T-helper 17 cell (primary cell): ENCODE measurements around the gene PI4KA. TPM values are rescaled to one million over a fixed set of nuclear protein-coding genes. Genes with fewer than 3 reads are reported as not detected.
"Not testable (repeated sequence)": the region's sequence is repeated elsewhere in the genome, so short reads cannot be mapped to it uniquely, and the experiment has no call there.

ENCODE experiments used
- ATAC-seq: fragments of 150-1000 bp; cut with Tn5 transposase; 2 replicates; pipeline ENCODE4 v1.10.0; 2021; ENCODE audit warnings: mild to moderate bottlenecking, moderate library complexity
- DNase-seq, 3 donors: peaks; one replicate each; pipeline versions ENCODE4 v3.0.0 to v3.0.0-alpha.2; 2020 to 2021
- H3K9me3 ChIP-seq: one replicate; pipeline ENCODE4 v1.7.0; 2013; ENCODE audit warnings: low read length, mild to moderate bottlenecking; ENCODE audit not compliant: control insufficient read depth, poor library complexity, severe bottlenecking
- H3K27ac Mint-ChIP-seq: one replicate; pipeline ENCODE4 v1.8.0; 2022; ENCODE audit warnings: mild to moderate bottlenecking, moderate library complexity, mixed read lengths
- H3K27me3 Mint-ChIP-seq: one replicate; pipeline ENCODE4 v1.8.0; 2022; ENCODE audit warnings: mixed read lengths
- H3K36me3 Mint-ChIP-seq: one replicate; pipeline ENCODE4 v1.8.0; 2022; ENCODE audit warnings: low read depth, mixed read lengths
- H3K4me1 Mint-ChIP-seq: one replicate; pipeline ENCODE4 v1.8.0; 2022; ENCODE audit warnings: mild to moderate bottlenecking, mixed read lengths
- H3K4me3 Mint-ChIP-seq: one replicate; pipeline ENCODE4 v1.8.0; 2022; ENCODE audit warnings: mild to moderate bottlenecking, moderate library complexity, mixed read lengths
- total RNA-seq, 4 donors: library from RNA in 2 of 4; stranded (reverse) in 2 of 4; gene quantifications; one replicate each; pipeline ENCODE4 v1.2.3 and lab custom pipeline; 2022 to 2026

Gene PI4KA
- total RNA-seq, 2 donors from 2014 or later = 159 to 160 TPM

DNA sequence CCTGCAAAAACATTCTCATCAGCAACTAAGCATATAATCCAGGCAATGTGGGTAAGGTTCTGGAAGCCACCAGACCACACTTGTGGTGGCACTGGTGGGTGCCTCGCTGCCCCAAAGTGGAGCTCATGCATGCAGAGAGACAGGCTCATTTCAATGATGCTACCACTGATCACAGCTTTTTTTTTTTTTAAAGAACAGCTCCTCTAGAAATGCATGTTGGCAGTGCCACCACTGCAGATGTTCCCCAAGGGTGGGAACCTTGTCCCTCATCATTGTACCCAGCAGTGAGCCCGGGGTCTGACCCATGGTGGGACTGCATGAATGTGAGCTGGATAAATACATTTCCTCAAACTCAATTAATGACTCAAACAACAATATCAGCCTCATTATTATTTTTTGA lies 115.8 kb downstream of the PI4KA start:
- no peak for ATAC-seq
- Mint-ChIP-seq H3K27me3 (no peaks in the 10 kb centered on the region), H3K36me3 (peaks cover 10% of the 10 kb centered on the region), H3K27ac (peak overlapping the region; percentile 2), H3K4me3 (no peak overlapping the region), H3K4me1 (peaks cover 5% of the 10 kb centered on the region)
- no peak for DNase-seq
- H3K9me3 ChIP-seq = no peaks in the 10 kb centered on the region

DNA sequence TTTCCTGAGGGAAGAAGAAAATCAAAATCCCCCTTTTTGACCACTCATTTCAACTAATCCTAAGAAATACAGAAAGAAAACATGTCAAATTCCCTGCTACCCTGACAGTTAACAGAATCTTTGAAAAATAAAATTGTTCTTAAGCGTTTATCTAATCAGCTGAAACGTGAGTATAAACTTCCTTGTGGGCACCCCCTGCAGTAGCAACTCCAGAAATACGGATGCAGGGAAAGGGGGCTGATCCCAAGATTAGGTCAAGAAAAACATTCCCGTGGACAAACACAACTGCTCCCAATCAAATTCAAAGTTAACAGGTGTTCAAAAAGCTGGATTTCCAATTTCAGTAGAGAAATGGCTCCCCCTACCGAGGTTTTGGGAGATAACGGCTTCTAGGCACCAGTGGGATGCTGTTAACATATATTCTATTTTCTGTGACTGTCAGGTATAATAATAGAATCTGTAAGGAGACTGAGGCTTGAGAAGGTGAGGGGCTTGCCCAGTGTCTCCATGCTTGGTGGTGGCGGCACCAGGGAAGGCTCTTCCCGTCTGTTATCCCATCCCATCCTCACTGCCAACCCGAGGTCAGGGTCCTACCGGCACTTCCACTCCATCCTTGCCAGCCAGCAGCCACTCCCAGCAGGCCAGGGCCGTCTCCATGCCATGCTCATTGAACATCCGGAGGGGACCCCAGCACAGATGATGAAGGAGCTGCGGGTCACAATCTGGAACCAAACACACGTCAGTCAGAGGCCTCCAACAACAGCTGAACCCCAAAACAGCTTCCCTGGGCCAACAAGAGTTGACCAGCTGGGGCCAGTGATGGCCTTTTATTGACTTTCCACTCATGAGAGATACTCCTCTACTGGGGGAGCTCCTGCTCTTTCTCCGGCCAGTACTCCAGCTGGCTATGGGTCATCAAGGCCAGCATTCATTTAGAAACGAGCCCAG lies 116.7 kb downstream of the PI4KA start:
- H3K36me3 Mint-ChIP-seq = peaks cover 10% of the 10 kb centered on the region
- no peak for ATAC-seq
- no peak overlapping the region for H3K27ac Mint-ChIP-seq

DNA sequence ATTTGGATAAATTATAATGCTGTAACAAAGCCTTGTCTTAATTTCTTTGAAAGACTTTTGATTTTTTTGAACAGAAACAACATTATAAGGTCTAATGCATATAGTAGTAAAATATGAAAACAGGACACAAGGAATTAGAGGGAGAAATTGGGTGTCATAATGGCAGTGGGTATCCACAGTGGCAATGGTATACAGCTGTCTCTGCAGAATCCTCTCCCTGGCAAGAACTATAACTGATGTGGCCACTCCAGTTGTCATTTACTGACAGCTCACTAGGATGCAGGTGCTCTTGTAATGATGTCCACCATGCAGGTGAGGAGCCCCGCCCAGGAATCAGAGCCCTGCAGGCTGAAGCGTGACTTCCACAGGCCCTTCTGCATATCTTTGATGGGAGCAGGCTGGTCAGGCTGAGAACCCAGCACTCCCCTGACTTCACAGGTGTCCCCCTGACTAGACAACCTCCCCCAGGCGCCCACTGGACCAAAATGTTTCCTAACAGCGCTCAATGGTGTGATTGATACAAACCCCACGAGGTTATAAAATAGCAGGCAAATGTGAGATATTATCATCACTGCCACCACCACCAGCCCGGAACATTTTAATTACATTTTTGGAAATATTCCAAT lies 117.5 kb downstream of the PI4KA start:
- Mint-ChIP-seq H3K36me3 (peaks cover 10% of the 10 kb centered on the region), H3K27me3 (no peaks in the 10 kb centered on the region), H3K27ac (no peak overlapping the region), H3K4me1 (peaks cover 5% of the 10 kb centered on the region), H3K4me3 (no peak overlapping the region)
- H3K9me3 ChIP-seq = no peaks in the 10 kb centered on the region
- DNase-seq (no peak), ATAC-seq (no peak)

More for the DNA sequence above, 116.7 kb downstream of the PI4KA start:
- no peak overlapping the region for H3K4me3 Mint-ChIP-seq
- no peaks in the 10 kb centered on the region for H3K9me3 ChIP-seq
- DNase-seq = peak in 1 of 3 donors; percentile 23
- H3K4me1 Mint-ChIP-seq = peaks cover 5% of the 10 kb centered on the region
- H3K27me3 Mint-ChIP-seq = no peaks in the 10 kb centered on the region

DNA sequence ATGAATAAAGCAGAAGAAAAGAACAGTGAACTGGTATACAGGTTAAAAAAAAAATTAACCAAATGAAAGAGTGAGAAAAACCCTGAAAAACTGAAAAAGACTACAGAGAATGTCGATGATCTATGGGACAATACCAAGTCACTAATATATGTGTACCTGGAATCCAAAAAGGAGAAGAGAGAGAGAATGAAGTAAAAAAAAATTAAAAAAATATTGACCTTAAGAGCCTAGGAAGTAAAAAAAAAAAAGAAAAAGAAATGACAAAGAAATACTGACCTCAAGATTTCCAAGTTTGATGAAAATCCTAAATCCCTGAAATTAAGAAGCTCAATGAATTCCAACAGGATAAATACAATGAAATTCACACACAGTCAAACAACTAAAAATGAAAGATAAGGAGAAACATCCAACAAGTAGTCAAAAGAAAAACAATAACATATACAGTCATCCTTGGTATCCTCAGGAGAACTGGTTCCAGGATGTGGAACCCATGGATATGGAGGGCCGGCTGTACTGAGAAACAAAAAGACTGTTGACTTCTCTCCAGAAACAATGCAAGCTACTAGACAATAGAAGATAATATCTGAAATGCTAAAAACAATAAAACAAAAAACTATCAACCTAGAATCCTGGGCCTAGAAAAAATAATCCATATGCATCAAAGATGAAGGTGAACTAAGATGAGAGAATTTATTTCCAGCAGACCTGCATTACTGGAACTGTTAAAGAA lies 118.2 kb downstream of the PI4KA start:
- peaks cover 10% of the 10 kb centered on the region for H3K36me3 Mint-ChIP-seq
- no peak for DNase-seq
- ATAC-seq = no peak
- H3K27me3 Mint-ChIP-seq = no peaks in the 10 kb centered on the region
- H3K27ac Mint-ChIP-seq = peak overlapping the region; percentile 6
- peaks cover 5% of the 10 kb centered on the region for H3K4me1 Mint-ChIP-seq
- H3K9me3 ChIP-seq = no peaks in the 10 kb centered on the region
- no peak overlapping the region for H3K4me3 Mint-ChIP-seq

DNA sequence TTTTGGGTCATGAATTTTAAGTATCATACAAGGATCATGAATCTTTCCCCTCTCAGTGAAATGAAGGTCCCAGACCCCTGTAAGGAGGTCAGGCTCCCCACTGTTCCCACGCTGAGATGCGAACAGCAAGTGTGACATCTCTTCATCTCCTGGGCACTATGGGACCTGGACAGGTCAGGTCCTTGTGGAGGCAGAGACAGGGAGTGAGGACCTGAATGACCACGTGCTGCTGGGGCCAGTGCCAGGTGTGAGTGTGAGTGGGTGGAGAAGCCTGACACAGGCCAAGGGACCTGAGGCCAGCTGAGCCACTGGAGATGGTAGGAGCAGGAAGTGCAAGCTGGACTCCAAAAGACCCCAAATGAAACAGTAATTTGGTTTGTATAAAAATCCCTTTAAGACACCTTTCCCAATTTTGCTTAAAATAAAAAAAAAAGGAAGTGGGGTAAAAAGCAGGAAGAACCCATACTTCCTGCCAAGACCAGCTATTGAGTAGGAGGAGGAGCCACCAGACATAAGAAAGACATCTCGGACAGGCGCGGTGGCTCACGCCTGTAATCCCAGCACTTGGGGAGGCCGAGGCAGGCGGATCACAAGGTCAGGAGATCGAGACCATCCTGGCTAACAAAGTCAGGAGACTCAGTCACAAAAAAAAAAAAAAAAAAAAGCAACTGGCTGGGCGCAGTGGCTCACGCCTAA lies 120.1 kb downstream of the PI4KA start:
- H3K27ac Mint-ChIP-seq = peak overlapping the region; percentile 67
- H3K4me1 Mint-ChIP-seq = peaks cover 5% of the 10 kb centered on the region
- no peaks in the 10 kb centered on the region for H3K9me3 ChIP-seq
- DNase-seq (no peak), ATAC-seq (no peak)
- no peaks in the 10 kb centered on the region for H3K27me3 Mint-ChIP-seq
- H3K4me3 Mint-ChIP-seq = no peak overlapping the region
- H3K36me3 Mint-ChIP-seq = peaks cover 10% of the 10 kb centered on the region

DNA sequence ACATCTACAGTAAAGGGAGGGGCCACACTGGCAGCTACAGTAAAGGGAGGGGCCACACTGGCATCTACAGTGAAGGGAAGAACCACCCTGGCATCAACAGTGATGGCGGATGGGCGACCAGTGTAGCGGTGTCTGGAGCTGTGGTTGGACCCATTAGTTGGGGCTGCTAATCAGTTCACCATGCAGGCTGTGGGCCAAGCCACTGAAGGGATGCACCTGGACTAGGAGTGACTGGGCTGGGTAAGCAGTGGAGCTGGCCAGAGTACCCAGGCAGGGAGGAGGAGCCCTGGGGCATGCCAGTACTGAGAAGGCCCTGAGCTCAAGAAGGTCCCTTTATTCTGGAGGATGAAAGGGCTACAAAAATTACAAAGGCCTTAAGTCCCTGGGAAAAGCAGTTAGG lies 121.7 kb downstream of the PI4KA start:
- not testable (repeated sequence) for H3K4me1 Mint-ChIP-seq

DNA sequence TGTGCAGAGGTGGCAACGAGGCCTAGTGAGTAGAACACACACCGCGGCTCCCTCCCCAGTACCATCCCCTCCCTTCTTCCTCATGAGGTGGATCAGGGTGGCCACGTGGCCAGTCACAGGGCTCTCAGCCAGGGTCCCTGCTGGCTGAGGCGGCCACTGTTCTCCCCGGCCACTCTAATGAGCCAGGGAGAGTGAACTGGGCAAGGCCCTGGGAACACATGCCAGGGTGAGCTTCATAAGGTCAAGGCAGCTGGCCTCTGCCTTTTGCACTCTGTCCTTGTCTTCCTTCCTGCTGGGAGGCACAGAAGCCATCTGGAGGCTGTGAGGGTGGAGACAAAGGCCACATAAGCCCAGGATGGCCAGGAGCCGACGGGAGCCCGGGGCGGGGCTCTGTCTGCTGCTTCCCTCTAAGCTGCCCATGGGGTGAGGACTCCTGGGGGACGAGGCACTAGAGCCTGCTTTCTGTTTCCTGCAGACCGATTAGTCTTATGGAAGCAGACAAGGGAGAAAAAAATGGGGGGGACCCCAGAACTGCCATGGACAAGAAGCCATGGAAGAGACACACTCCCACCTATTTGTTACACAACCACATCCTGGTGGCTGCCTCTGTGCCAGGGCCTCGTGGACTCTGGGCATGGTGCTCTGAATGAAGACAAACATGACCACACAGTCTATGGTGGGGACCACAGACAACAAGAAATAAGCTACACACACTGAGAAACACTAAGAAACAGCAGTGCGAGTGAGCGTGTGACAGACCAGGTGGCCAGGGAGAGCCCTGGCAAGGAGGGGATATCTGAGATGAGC lies 123.1 kb downstream of the PI4KA start:
- not testable (repeated sequence) for H3K27me3 Mint-ChIP-seq, H3K4me1 Mint-ChIP-seq, H3K9me3 ChIP-seq, DNase-seq, ATAC-seq, H3K36me3 Mint-ChIP-seq
- Mint-ChIP-seq H3K4me3 (peak overlapping the region; percentile 59), H3K27ac (peak overlapping the region; percentile 74)

More for the DNA sequence above, 121.7 kb downstream of the PI4KA start:
- H3K27me3 Mint-ChIP-seq, ATAC-seq, DNase-seq, H3K4me3 Mint-ChIP-seq, H3K9me3 ChIP-seq: not testable (repeated sequence)
- Mint-ChIP-seq H3K36me3 (peaks cover 12% of the 10 kb centered on the region), H3K27ac (peak overlapping the region; percentile 14)

DNA sequence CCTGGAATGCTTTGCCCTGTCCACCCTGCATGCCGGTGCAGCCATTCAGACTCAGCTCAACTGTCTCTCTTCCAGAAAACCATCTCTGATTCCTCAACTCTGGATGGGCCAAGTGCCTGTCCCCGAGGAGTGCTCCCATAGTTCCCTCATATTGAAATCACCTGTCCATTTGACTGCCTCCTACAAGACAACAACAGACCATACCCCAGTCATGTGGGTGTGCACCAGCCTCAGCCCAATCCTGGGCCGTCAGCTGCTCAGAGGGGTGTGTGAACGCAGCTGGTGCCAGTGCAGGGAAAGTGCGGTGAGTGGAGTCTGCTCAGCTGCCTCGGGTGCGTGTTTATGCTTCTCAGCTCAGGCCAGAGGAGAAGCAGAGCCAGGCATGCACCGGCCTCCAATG lies 126.2 kb downstream of the PI4KA start:
- not testable (repeated sequence) for ATAC-seq, H3K4me3 Mint-ChIP-seq

DNA sequence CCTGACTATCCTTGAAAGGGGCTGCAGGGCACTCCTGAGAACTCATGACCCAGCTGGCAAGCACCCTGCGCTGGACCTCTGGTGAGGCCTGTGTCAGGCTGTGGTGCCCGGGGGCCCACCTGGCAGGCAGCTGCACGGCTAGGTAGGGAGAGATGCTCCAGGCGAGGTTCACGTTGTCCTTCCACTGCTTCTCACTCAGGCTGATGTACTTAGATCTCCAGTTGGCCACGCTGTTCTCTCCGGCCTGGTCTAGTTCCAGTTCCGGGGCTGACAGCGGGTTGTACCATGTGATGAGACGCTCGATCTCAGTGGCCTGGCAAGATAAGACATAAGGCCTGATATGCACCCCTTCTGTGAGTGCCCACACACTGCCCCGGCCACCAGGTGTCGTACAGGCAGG lies 129.4 kb downstream of the PI4KA start:
- Mint-ChIP-seq H3K36me3 (peaks cover 5% of the 10 kb centered on the region), H3K27ac (no peak overlapping the region), H3K4me3 (no peak overlapping the region), H3K27me3 (no peaks in the 10 kb centered on the region), H3K4me1 (peaks cover 2% of the 10 kb centered on the region)
- H3K9me3 ChIP-seq = no peaks in the 10 kb centered on the region
- ATAC-seq = no peak
- no peak for DNase-seq

More for the DNA sequence above, 126.2 kb downstream of the PI4KA start:
- DNase-seq, H3K9me3 ChIP-seq, H3K4me1 Mint-ChIP-seq, H3K36me3 Mint-ChIP-seq, H3K27me3 Mint-ChIP-seq: not testable (repeated sequence)
- peak overlapping the region; percentile 24 for H3K27ac Mint-ChIP-seq

DNA sequence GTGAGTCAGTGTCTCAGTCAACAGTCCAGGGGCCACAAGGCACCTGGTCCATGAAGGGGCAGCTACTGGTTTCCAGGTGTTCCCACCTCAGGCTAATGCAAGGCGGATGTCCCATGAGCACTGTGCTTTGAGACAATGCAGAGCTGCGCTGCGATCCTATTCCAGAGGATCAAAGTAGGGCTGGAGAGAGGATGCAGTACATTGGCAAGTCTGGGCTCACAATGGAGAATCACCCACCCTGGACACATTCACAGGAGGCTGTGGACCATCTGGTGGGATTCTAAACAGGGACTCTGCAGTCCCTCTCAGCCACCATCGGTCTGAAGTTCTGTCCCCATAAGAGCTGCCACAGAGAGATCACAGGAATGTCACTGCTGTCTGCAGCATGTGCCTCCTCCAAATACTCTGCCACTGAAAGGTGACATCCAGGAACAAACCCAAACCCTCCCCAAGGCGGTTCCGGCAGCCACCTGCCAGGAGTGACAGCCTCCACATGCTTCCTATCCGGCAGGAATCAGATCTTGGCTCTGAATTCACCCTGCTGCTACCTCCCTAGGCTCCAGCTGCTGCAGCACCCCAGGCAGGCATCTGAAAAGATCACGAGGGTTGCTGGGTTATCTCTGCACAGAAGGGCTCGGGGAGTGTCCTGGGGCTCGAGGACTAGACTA lies 130.0 kb downstream of the PI4KA start:
- Mint-ChIP-seq H3K27ac (no peak overlapping the region), H3K36me3 (peaks cover 5% of the 10 kb centered on the region)
- ATAC-seq = no peak

DNA sequence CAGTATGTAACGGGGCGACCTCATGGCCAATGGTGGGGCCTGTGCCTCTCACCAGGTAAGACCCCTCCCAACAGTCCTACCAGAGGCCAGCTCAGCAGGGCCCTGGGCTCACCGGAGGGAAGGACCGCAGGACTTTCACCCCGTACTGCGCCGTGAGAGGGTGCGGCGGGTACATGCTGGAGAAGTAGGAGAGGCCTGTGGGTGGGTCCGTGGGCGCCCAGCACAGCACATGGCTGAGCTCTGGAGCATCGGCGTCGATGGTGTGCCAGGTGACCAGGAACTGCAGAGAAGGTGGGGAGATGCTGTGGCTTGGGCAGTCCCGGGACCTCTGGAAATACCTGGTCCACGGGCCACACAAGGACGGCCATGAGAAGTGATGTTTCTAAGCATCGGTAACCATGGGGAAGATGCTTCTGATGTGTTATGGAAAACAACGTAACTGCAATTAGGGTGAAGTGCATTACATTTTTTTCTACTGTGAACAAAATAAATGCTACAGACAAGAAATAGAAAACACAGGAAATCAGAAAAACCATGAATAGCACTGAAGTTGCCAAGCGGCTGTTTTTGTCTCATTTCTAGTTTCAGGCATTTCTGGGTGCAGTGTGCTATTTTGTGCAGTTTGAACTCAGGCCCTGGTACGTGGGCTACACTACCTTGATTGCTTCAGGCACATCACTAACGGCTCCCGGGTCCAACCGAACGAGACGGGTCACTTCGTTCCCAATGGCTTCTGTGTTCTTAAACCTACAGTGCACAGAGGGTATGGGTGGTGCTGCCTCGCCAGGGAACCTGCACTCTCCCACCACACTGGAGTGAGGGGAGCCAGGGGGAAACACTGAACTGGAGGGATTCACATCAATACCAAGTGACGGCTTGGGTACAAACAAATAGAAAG lies 131.2 kb downstream of the PI4KA start:
- Mint-ChIP-seq H3K27me3 (no peaks in the 10 kb centered on the region), H3K27ac (no peak overlapping the region), H3K4me1 (peaks cover 2% of the 10 kb centered on the region), H3K36me3 (peaks cover 4% of the 10 kb centered on the region), H3K4me3 (no peak overlapping the region)
- no peaks in the 10 kb centered on the region for H3K9me3 ChIP-seq
- ATAC-seq = no peak
- no peak for DNase-seq

More for the DNA sequence above, 130.0 kb downstream of the PI4KA start:
- no peak for DNase-seq
- no peaks in the 10 kb centered on the region for H3K9me3 ChIP-seq
- Mint-ChIP-seq H3K4me3 (no peak overlapping the region), H3K27me3 (no peaks in the 10 kb centered on the region), H3K4me1 (peaks cover 2% of the 10 kb centered on the region)
